Measurements from ENCODE around the gene USP2. TPM values are rescaled to one million over a fixed set of nuclear protein-coding genes. Genes with fewer than 3 reads are reported as not detected.
"Not testable (repeated sequence)": the region's sequence is repeated elsewhere in the genome, so short reads cannot be mapped to it uniquely, and the experiment has no call there.

The USP2 gene
- total RNA-seq, 4 donors from 2014 or later, result 4.6 to 10.0 (median 6.6) TPM

DNA sequence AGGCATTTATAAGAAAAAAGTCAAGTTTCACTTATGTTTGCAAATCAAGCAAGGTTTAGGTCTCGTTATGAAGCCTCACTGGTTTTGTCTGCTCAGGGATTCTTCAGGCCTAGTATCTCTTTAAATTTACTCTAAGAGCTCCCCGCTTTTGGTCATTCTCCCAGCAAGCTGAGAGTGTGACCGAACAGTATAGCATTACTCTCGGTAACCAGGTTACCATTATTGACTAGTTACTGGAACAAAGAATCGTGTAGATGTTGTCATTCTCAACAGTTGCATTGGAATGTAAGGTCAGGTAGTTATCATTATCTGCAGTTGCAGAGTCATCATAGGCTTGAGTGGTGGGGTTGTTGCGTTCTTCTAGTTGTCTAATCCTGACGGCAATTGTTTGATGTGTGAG is 9.8 kb upstream of the USP2 start:
- WGBS, 2 donors (ENCODE audit: low coverage in 1 of 2), result 82 to 90% methylated on average over 7 of the region's 7 CpGs

DNA sequence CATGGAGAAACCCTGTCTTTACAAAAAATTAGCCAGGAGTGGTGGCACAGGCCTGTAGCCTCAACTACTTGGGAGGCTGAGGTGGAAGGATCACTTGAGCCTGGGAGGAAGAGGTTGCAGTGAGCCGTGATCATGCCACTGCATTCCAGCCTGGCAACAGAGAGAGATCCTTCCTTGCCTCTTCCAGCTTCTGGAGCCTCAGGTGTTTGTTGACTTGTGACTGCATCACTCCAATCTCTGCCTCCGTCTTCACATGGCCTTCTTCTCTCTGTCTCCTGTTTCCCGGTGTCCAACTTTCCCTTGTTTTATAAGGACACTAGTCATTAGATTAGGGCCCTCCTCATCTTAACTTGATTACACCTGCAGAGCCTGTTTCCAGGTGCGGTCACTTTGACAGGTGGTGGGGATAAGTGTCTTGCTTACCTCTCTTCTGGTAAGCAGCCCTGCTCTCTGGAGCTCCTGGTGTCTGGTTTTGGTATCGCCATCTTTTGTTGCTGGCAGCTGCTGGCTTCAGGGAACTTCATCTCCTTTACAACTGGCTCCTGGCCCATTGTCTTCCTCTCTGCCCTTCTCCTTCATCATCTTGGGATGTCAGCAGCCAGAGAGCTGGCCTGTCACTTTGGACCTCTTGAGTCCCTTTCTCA is 8.2 kb upstream of the USP2 start:
- TF ChIP-seq EP300 (IDR thresholded peaks at IDR 0.05) (no peak), POLR2A (IDR thresholded peaks at IDR 0.05) (no peak), POLR2AphosphoS5 (IDR thresholded peaks at IDR 0.05) (no peak)
- TF ChIP-seq, protein P1, sequence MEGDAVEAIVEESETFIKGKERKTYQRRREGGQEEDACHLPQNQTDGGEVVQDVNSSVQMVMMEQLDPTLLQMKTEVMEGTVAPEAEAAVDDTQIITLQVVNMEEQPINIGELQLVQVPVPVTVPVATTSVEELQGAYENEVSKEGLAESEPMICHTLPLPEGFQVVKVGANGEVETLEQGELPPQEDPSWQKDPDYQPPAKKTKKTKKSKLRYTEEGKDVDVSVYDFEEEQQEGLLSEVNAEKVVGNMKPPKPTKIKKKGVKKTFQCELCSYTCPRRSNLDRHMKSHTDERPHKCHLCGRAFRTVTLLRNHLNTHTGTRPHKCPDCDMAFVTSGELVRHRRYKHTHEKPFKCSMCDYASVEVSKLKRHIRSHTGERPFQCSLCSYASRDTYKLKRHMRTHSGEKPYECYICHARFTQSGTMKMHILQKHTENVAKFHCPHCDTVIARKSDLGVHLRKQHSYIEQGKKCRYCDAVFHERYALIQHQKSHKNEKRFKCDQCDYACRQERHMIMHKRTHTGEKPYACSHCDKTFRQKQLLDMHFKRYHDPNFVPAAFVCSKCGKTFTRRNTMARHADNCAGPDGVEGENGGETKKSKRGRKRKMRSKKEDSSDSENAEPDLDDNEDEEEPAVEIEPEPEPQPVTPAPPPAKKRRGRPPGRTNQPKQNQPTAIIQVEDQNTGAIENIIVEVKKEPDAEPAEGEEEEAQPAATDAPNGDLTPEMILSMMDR (IDR thresholded peaks at IDR 0.05), result no peak
- Histone ChIP-seq H3K36me3 (no peaks in the 10 kb centered on the region), H3K9me3 (no peaks in the 10 kb centered on the region), H3K4me1 (no peaks in the 10 kb centered on the region), H3K27ac (no peak overlapping the region), H3K27me3 (no peaks in the 10 kb centered on the region), H3K4me3 (no peak overlapping the region)
- WGBS, 2 donors (ENCODE audit: low coverage in 1 of 2), result 66 to 82% methylated on average over 1 to 5 of the region's 5 CpGs
- ATAC-seq, result no peak

More for the DNA sequence above, 9.8 kb upstream of the USP2 start:
- no peak for ATAC-seq
- TF ChIP-seq, protein P1 (IDR thresholded peaks at IDR 0.05), result no peak
- TF ChIP-seq EP300 (IDR thresholded peaks at IDR 0.05), result no peak
- no peak for TF ChIP-seq POLR2A (IDR thresholded peaks at IDR 0.05)
- TF ChIP-seq POLR2AphosphoS5 (IDR thresholded peaks at IDR 0.05), result no peak
- no peaks in the 10 kb centered on the region for H3K4me1 ChIP-seq
- H3K4me3 ChIP-seq, result no peak overlapping the region
- H3K9me3 ChIP-seq, result no peaks in the 10 kb centered on the region
- H3K36me3 ChIP-seq, result no peaks in the 10 kb centered on the region
- H3K27me3 ChIP-seq, result no peaks in the 10 kb centered on the region
- no peak overlapping the region for H3K27ac ChIP-seq

DNA sequence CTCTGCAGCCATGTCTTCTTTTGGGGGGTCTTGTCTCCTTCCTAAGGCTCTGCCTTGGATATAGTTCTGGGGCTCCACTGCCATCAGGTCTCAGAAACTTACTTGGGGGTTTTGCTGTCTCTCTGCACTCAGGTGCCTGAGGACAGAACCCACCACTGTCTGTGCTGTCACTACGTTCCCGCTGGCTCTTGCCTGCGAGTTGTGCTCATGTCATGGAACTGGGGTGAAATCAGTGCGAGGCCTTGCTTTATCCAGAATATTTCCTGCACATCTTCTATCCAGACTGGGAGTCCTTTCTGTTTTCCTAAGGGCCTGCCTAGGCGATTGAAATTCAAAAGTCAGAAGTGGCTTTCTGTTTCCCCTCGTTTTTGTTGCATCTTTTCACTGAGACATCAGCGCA is 6.6 kb upstream of the USP2 start:
- 92% methylated on average over 3 of the region's 7 CpGs; no CpG with 5 or more reads in 1 of the 2 donors for WGBS, 2 donors (ENCODE audit: low coverage in 1 of 2)
- H3K36me3 ChIP-seq, result no peaks in the 10 kb centered on the region
- TF ChIP-seq POLR2AphosphoS5 (IDR thresholded peaks at IDR 0.05), result no peak
- no peak for TF ChIP-seq POLR2A (IDR thresholded peaks at IDR 0.05)
- TF ChIP-seq, protein P1 (IDR thresholded peaks at IDR 0.05), result no peak
- no peaks in the 10 kb centered on the region for H3K27me3 ChIP-seq
- H3K4me3 ChIP-seq, result no peak overlapping the region
- no peaks in the 10 kb centered on the region for H3K4me1 ChIP-seq
- no peak overlapping the region for H3K27ac ChIP-seq
- no peaks in the 10 kb centered on the region for H3K9me3 ChIP-seq
- ATAC-seq, result no peak

DNA sequence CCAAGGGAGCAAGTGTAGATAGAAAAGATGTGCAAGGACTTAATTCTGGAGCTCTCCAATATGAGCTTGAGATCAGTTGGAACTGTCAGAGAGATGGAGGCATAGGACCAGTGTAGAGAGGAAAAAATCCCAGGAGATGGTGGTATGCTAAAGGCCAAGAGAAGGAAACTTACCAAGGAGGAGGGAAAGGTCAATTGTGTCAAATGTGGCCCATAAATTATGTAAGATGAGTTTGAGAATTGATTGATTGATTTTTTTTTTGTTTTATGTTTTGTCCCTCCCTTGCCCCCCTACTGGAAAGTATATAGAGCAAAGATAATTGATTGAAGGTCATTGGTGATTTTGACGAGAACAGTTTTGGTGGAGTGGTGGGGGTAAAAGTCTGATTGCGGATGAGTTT is 2.8 kb upstream of the USP2 start:
- 72% methylated on average over 2 of the region's 2 CpGs; no CpG with 5 or more reads in 1 of the 2 donors for WGBS, 2 donors (ENCODE audit: low coverage in 1 of 2)
- no peaks in the 10 kb centered on the region for H3K27me3 ChIP-seq
- H3K9me3 ChIP-seq, result no peaks in the 10 kb centered on the region
- H3K27ac ChIP-seq, result no peak overlapping the region
- H3K4me1 ChIP-seq, result peaks cover 0 to 20% (median 8%) of the 10 kb centered on the region in 3 donors
- no peak for ATAC-seq
- no peak for TF ChIP-seq POLR2AphosphoS5 (IDR thresholded peaks at IDR 0.05)
- no peak overlapping the region for H3K4me3 ChIP-seq
- no peaks in the 10 kb centered on the region for H3K36me3 ChIP-seq

DNA sequence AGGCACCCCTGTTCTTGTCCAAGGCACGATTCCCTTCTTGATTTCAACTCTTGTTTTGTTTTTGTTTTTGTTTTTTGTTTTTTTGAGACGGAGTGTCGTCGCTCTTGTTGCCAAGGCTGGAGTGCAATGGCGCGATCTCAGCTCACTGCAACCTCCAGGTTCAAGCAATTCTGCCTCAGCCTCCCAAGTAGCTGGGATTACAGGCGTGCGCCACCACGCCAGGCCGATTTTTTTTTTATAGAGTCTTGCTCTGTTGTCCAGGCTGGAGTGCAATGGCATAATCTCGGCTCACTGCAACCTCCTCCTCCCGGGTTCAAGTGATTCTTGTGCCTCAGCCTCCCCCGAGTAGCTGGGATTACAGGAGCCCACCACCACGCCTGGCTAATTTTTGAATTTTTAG is 1.0 kb upstream of the USP2 start:
- ATAC-seq, H3K27me3 ChIP-seq, H3K27ac ChIP-seq, H3K9me3 ChIP-seq, H3K36me3 ChIP-seq, H3K4me3 ChIP-seq: not testable (repeated sequence)
- H3K4me1 ChIP-seq, result peaks cover 0 to 23% (median 8%) of the 10 kb centered on the region in 3 donors
- WGBS, 2 donors (ENCODE audit: low coverage in 1 of 2), result 82 to 90% methylated on average over 4 to 10 of the region's 14 CpGs

DNA sequence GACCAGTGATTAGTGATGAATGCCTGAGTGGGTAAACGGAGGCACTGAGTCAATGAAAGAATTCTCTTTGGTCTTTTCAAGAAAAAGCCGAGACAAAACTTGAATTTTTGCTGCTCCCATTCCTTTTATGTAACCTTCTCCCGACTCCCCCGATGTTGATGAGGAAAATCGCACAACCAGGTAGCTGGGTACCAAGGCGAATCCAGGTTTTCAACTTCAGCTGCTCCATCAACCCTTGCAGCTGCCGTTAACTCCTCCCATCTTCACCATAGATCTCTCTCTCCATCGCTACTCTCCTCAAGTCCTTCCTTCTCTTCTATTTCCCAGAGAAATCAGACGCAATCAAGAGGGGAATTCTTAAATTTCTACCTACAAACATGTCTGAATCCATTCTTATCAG is 611 bp upstream of the USP2 start:
- peak overlapping the region in 3 of 4 donors; percentile 35 to 82 (median 80) for H3K27ac ChIP-seq
- no peaks in the 10 kb centered on the region for H3K27me3 ChIP-seq
- TF ChIP-seq POLR2A (IDR thresholded peaks at IDR 0.05) (no peak), EP300 (IDR thresholded peaks at IDR 0.05) (no peak), POLR2AphosphoS5 (IDR thresholded peaks at IDR 0.05) (no peak)
- TF ChIP-seq, protein P1 (IDR thresholded peaks at IDR 0.05), result no peak
- no peaks in the 10 kb centered on the region for H3K36me3 ChIP-seq
- ATAC-seq, result no peak
- WGBS, 2 donors (ENCODE audit: low coverage in 1 of 2), result 8 to 9% methylated on average over 7 to 9 of the region's 9 CpGs
- peaks cover 0 to 27% (median 8%) of the 10 kb centered on the region in 3 donors for H3K4me1 ChIP-seq
- peak overlapping the region; percentile 41 to 58 for H3K4me3 ChIP-seq
- no peaks in the 10 kb centered on the region for H3K9me3 ChIP-seq
